GM18907 (cell line): ENCODE data around the gene C6orf141.
"Not testable (repeated sequence)": the region's sequence is repeated elsewhere in the genome, so short reads cannot be mapped to it uniquely, and the experiment has no call there.

Experiments
- ATAC-seq: cut with Tn5 transposase; IDR thresholded peaks from one replicate; pipeline ENCODE4 v1.9.1; 2021; ENCODE audit warnings: mild to moderate bottlenecking, moderate library complexity; ENCODE audit not compliant: unreplicated experiment

C6orf141 gene

DNA sequence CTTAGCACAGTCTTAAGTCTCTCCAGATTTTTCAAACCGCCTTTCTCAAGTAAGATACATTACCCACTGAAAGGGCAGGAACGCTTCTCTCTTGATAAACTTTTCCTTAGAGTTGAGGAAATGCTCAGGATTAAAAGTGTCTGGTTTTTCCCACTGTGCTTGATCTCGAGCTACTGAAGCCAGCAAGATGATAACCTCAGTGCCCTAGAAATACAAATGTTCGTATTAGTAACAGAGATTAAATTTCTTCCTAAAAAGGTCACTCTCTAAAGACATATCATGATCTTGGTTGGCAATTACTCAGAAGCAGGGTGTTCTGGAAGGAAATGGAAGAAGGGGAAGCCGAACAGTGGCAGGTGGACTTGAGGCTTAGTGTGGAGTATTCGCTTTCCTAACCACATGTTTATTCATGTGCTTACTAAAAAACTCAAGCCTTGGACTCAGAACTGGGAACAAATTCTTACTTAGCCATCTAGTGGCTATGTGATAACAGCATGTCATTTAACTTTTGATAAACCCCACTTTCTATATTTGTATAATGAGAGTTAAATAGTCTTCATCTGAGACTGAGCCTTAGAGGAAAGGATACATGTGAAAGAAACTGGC is 20.1 kb downstream of the C6orf141 start:
- no peak for ATAC-seq

DNA sequence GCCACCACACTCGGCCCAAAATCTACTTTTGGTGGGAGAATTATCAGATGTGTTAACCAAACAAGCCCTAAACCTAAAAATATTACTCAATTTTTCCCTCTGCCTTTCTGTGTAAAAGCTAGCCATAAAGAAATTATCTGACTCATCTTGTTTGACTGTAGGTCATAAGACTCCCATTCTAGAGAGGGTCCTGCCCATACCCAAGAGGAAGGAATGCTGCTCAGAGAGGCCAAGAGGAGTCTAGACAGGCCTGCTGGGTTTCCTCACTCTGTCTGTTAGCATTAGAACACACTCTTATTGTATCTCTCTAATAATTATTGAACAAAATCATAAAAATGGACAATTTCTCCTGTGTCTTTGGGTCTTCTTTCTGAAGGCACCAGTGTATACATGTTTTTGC is 26.1 kb downstream of the C6orf141 start:
- ATAC-seq: no peak

GRCh38 chr6:49579649-49580048 is 29.2 kb downstream of the C6orf141 start:
- no peak for ATAC-seq

DNA sequence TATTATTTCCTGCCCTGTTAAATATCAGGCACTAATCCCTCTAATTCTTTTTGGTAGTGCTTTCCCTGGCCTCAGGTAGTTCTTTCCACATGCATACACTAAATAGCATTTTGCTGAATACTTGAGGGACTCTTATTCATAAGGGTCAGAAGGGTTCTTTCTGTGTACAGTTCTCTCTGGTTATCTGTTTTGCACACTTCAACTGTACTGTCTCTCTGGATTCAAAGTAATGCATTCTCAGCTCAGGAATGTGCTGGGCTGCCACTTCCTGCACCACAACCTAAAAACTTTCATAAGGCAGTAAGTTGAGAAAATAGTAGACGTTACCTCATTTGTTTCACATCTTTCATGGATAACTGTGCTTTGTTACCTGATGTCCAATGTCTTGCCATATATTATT is 32.1 kb downstream of the C6orf141 start:
- ATAC-seq: no peak

DNA sequence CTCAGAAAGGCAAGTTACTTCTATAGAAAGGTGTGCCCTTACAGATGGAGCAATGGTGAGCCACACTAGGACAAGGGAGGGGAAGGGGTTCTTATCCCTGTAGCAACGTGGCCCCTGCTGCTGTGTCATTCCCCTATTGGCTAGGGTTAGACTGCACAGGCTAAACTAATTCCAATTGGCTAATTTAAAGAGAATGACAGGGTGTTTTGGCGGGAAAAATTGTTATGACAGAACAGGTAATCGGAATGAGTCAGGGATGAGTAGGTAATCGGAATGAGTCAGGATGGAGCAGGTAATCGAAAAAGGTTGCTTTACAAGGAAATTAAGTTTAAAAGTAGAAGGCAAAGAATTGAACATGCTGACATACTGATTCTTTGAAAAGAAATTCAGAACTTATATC is 36.8 kb downstream of the C6orf141 start:
- not testable (repeated sequence) for ATAC-seq
